GM18867 (cell line): Measurements from ENCODE around the gene SIRPB1.
"Not testable (repeated sequence)": the region's sequence is repeated elsewhere in the genome, so short reads cannot be mapped to it uniquely, and the experiment has no call there.

Source experiments
- ATAC-seq: cut with Tn5 transposase; IDR thresholded peaks from one replicate; pipeline ENCODE4 v1.9.1; 2021; ENCODE audit warnings: mild to moderate bottlenecking, moderate library complexity; ENCODE audit not compliant: unreplicated experiment

Gene SIRPB1

GRCh38 chr20:1600736-1601135 lies 19.1 kb downstream of the SIRPB1 start:
- ATAC-seq, result no peak

- no peak for ATAC-seq
Observed at GRCh38 chr20:1595333-1595732, 24.5 kb downstream of the SIRPB1 start.

- no peak for ATAC-seq
Observed at GRCh38 chr20:1588533-1589460, 31.0 kb downstream of the SIRPB1 start.

- no peak for ATAC-seq
Observed at GRCh38 chr20:1587781-1588532, 31.9 kb downstream of the SIRPB1 start.

GRCh38 chr20:1579488-1579887 lies 40.3 kb downstream of the SIRPB1 start:
- ATAC-seq, result no peak

GRCh38 chr20:1577906-1578305 lies 41.9 kb downstream of the SIRPB1 start:
- ATAC-seq, result no peak

- not testable (repeated sequence) for ATAC-seq
Observed at GRCh38 chr20:1577313-1577712, 42.5 kb downstream of the SIRPB1 start.

GRCh38 chr20:1576641-1577040 lies 43.2 kb downstream of the SIRPB1 start:
- no peak for ATAC-seq

GRCh38 chr20:1576003-1576402 lies 43.8 kb downstream of the SIRPB1 start:
- not testable (repeated sequence) for ATAC-seq

GRCh38 chr20:1571583-1571982 lies 48.2 kb downstream of the SIRPB1 start:
- not testable (repeated sequence) for ATAC-seq
